ENCODE measurements around the gene LRRC8E.

The LRRC8E gene

GRCh38 chr19:7853770-7854128 lies 34.6 kb upstream of the LRRC8E start:
- TF ChIP-seq REST (IDR thresholded peaks at IDR 0.05; ENCODE audit: insufficient read depth in 1 of 2, low read depth in 2 of 2, low read length in 2 of 2) (no peak), POLR2AphosphoS5 (IDR thresholded peaks at IDR 0.05; ENCODE audit: low read depth, low read length) (no peak), SIN3A (IDR thresholded peaks at IDR 0.05; ENCODE audit: borderline replicate concordance, insufficient read depth, low read length) (no peak), FOXP2 (optimal IDR thresholded peaks at IDR 0.05; ENCODE audit: borderline replicate concordance, extremely low read depth, extremely low read length, insufficient read depth) (no peak), TAF1 (IDR thresholded peaks at IDR 0.05; ENCODE audit: borderline replicate concordance, insufficient read depth, low read length) (no peak)

- TF ChIP-seq SIN3A (IDR thresholded peaks at IDR 0.05; ENCODE audit: borderline replicate concordance, insufficient read depth, low read length), result no peak
- TF ChIP-seq REST (IDR thresholded peaks at IDR 0.05; ENCODE audit: insufficient read depth in 1 of 2, low read depth in 2 of 2, low read length in 2 of 2), result no peak
- TF ChIP-seq POLR2AphosphoS5 (IDR thresholded peaks at IDR 0.05; ENCODE audit: low read depth, low read length), result no peak
- no peak for TF ChIP-seq TAF1 (IDR thresholded peaks at IDR 0.05; ENCODE audit: borderline replicate concordance, insufficient read depth, low read length)
- no peak for TF ChIP-seq FOXP2 (optimal IDR thresholded peaks at IDR 0.05; ENCODE audit: borderline replicate concordance, extremely low read depth, extremely low read length, insufficient read depth)
These were observed 32.7 kb upstream of the LRRC8E start for GRCh38 chr19:7855426-7856108.

- TF ChIP-seq TAF1 (IDR thresholded peaks at IDR 0.05; ENCODE audit: borderline replicate concordance, insufficient read depth, low read length), result no peak
These were observed 32.2 kb upstream of the LRRC8E start for GRCh38 chr19:7856109-7856591.

- TF ChIP-seq REST (IDR thresholded peaks at IDR 0.05; ENCODE audit: insufficient read depth in 1 of 2, low read depth in 2 of 2, low read length in 2 of 2) (no peak), FOXP2 (optimal IDR thresholded peaks at IDR 0.05; ENCODE audit: borderline replicate concordance, extremely low read depth, extremely low read length, insufficient read depth) (no peak), SIN3A (IDR thresholded peaks at IDR 0.05; ENCODE audit: borderline replicate concordance, insufficient read depth, low read length) (no peak), TAF1 (IDR thresholded peaks at IDR 0.05; ENCODE audit: borderline replicate concordance, insufficient read depth, low read length) (no peak), POLR2AphosphoS5 (IDR thresholded peaks at IDR 0.05; ENCODE audit: low read depth, low read length) (no peak)
These were observed 31.3 kb upstream of the LRRC8E start for GRCh38 chr19:7856679-7857663.

GRCh38 chr19:7857727-7858108 lies 30.6 kb upstream of the LRRC8E start:
- no peak for TF ChIP-seq TAF1 (IDR thresholded peaks at IDR 0.05; ENCODE audit: borderline replicate concordance, insufficient read depth, low read length)
- no peak for TF ChIP-seq FOXP2 (optimal IDR thresholded peaks at IDR 0.05; ENCODE audit: borderline replicate concordance, extremely low read depth, extremely low read length, insufficient read depth)
- no peak for TF ChIP-seq SIN3A (IDR thresholded peaks at IDR 0.05; ENCODE audit: borderline replicate concordance, insufficient read depth, low read length)
- TF ChIP-seq REST (IDR thresholded peaks at IDR 0.05; ENCODE audit: insufficient read depth in 1 of 2, low read depth in 2 of 2, low read length in 2 of 2), result no peak
- TF ChIP-seq POLR2AphosphoS5 (IDR thresholded peaks at IDR 0.05; ENCODE audit: low read depth, low read length), result no peak

All from PFSK-1 (cell line).